HG03520 (cell line): Measurements from ENCODE around the gene PITPNM3.

Experiments used
- ATAC-seq: cut with Tn5 transposase; IDR thresholded peaks from one replicate; pipeline ENCODE4 v1.9.1; 2021; ENCODE audit warnings: mild to moderate bottlenecking, moderate library complexity; ENCODE audit not compliant: unreplicated experiment

Gene PITPNM3

DNA sequence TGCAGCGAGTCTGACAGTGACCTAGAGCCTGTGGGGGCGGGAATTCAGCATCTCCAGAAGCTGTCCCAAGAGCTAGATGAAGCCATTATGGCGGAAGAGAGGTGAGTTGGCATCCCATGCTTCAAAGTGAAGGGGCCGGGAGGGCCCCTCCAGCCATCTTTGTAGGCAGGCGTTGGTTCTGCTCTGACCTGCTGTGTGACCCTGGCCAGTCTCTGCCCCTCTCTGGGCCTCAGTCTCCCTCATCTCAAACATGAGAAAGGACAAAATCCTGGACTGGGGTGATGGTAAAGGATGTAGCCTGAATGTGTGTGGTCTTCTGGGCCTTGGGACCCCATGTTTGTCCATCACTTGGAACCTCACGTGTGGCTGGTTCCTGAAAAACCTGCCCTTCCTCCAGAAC, 107.0 kb downstream of the PITPNM3 start:
- ATAC-seq, result no peak

DNA sequence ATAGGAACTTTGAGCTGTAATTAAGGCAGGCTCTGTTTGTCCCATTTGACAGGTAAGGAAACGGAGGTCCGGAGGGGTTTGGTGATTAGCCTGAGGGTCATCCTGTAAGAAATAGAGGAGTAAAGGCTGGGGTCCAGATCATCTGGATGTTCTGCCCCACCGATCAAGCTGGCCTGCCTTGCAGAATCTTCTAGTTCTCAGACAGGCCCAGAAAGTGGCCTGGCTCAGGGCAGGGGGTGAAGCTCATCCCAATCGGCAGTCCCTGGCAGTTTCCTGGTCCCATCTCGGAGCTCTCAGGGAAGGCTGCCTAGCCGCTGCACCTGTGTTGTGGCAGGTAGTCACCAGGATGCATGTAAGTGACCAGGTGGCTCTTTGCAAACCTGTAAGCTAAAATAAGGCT, 107.9 kb downstream of the PITPNM3 start:
- no peak for ATAC-seq

DNA sequence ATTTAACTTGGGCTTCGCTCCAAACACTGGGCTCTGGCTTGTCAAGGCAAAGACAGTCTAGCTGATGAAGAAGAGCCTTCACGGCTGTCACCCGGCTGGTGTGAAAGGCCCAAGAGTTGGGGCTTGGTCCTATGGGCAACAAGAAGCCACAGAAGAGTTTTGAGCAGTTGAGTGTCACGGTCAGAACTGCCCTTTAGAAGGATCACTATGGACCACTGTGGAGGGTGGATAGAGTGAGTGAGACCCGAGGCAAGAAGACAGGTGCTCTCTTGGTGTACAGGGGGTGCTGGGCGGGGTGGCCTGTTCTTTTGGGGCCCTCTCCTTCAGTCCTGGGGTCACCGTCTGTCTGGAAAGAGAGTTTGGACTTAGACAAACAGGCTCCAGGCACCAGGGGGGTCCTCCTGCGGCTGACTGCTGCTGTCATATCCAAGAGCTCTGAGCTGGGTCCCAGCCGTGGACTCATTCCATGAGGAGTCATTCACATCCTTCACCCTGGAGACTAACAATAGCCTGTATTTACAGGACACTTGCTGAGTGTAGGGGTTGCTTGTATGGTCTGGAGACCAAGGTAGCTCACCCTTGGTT, 109.7 kb downstream of the PITPNM3 start:
- no peak for ATAC-seq

DNA sequence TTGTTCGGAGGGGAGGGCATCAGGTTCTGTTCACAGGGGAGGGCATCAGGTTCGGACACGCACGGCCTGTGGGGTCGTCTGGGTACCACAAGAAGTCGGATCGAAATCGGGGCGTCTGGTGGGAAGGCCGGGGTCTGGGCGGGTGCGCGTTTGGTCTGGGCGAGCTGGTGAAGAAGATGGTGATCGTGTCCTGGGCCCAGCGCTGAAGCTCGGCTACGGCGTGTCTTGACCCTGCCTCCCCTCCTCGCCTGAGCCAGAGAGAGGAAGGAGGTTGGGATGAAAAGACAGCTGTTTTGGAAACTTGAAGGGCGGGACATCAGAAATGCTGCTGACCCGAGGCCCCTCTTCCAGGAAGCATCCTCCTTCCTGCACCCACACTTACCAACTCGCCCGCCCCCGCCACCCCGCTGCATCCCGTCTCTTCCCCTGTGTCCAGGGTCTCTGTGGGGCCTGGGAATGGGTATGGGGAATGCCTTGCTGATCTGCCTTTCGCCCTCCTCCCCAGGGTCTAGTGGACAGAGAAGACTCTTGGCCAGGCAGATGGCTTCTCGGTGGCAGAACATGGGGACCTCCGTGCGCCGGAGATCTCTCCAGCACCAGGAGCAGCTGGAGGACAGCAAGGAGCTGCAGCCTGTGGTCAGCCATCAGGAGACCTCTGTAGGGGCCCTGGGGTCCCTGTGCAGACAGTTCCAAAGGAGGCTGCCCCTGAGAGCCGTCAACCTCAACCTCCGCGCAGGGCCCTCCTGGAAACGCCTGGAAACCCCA, 111.6 kb downstream of the PITPNM3 start:
- no peak for ATAC-seq

DNA sequence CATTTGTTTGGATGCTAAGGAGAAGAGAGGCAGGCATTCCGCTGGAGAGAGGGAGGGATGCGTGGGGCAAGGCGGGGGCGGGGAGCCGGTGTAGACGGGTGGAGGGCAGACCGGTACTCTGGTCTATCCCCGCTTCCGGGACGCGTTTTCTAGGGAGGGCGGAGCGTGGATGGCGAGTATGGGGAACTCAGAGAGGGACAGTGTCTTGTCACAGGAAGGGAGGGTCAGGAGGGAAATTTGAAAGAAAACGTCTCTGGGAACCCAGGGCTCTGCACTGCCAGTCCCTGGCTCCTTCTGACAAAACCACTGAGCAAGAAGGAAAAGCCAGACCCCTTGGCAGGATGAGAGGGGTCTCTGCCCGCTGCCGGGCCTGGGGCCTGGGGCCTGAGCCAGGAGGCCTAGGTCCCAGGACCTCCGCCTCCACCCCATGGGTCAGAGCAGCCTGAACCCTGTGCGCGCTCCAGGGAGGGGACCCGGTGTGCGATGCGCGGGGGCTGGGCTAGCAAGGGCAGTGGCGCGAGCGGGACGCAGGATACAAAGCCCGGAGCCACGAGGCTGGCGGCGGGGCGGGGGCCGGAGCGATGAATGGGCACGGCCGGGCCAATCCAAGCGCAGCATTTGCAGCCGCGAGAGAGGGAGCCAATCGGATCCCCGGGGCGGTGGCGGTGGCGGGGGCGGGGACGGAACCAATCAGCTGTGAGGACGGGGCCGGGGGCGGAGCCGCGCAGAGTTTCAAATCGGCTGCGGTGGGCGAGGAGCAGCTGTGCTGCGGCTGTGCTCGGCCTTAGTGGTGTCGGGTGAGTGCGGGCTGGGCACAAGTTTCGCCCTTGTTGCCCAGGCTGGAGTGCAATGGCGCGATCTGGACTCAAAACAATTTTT, 112.4 kb downstream of the PITPNM3 start, which contains the start of gene PIMREG:
TSS of gene PIMREG (plus strand) at position 764 of the 879 bp plus-strand sequence. CDS start 656 bp downstream, outside the sequence.
- ATAC-seq, result peak; percentile 87

DNA sequence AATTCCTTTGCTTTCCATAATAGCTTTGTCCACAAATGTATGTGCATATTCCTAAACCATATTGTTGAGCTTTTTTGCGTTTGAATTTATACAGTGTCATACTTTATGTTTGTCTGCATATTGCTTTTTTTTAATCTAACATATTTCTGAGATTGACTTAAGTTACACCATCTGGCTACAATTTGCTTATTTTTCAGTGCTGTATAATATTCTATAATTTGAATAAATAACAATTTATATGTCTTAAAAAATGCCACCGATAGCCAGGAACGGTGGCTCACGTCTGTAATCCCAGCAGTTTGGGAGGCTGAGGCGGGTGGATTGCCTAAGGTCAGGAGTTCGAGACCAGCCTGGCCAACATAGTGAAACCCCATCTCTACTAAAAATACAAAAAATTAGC, 113.6 kb downstream of the PITPNM3 start:
- no peak for ATAC-seq

DNA sequence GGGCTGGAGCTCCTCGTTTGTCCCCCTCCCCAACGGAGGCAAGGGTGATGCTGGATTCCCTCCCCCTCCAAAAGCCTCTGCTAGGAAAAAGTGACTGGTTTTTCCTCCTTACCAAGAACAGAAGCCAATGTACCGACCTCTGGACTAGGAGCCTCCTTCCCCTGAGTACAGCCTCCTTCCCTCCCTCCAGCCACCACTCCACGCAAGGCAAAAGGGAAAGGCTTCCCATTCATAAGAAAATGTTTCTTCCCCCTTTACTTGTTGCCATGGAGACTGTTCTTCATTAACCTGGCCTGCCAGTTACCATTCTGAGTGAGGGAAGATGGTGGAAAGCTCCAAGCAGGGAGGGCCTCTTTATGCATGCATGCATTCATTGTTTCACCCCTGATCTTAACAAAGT, 116.4 kb downstream of the PITPNM3 start:
- ATAC-seq, result no peak

DNA sequence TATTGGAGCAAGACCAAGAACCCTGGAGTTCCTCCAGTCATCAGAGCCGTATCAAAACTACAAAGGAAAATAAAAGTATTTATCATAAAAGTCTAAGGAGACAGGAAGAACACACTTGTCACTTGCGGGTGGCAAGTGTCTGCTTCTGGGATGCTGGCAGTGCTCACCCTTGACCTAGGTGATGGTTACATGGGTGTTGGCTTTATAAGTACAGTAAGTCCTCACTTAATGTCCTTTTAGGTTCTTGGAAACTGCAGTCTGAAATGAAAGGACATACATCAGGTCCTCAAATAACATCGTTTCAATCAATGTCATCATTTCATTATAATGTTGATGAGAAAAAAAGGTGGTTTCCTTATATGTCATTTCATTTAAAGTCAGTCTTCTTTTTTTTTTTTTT, 118.4 kb downstream of the PITPNM3 start:
- ATAC-seq, result no peak

DNA sequence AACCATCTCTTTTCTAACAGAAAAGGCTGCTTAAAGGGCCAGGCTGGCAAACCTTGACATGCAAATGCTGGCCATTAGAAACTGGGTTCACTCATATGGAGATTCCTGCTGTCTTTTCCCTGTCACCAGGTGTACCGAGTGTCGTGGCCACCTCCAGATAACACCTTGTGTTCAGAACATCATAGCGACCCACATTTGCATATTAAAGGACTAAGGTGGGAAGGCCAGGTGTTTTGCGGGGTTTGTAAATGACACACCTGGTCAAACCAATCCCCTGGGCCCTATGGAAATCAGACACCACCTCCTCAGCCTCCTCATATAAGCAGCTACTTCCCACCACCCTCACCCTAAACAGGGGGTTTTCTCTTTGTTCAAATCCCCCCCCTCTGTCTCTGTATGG, 118.9 kb downstream of the PITPNM3 start:
- ATAC-seq, result no peak

DNA sequence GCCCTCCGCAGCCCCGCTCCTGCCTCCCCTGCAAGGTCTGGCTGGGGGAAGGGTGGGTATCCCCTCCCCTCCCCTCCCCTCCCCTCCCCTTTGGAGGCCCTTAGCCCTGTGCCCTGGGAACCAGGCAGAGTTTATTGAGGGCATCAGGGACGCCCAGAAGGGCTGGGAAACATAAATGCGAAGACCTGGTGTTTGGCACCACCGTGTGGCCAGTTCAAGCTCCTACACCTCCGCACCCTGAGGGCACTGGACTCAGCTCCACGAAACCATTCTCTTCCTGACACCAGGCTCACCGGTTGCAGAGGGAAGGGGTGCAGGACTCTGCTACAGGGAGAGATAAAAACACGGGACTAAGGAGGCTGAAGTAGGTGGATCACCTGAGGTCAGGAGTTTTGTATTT, 120.4 kb downstream of the PITPNM3 start:
- ATAC-seq, result no peak

DNA sequence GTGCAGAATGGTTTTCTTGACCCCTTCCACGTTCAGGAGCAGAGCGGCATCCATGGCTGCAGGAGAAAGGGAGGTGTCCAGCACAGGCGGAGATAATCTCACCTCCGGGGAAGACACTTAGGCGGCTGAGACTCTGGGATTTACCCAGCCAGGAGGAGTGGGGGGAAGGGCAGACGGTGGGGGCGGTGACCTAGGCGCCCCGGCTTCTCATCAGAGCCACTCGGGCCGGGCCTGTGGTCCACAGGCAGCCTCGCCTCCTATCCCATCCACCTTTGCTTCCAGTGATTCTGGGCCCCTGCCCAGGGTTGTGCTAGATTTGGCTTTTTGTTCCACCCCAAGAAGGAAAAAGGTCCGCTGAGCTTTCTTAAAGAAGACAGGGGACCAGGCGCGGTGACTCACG, 121.3 kb downstream of the PITPNM3 start, which contains the start of gene AIPL1:
TSS of gene AIPL1 (minus strand) at position 71 of the 400 bp plus-strand sequence. CDS start at position 54, 17 bp downstream.
- ATAC-seq, result no peak

DNA sequence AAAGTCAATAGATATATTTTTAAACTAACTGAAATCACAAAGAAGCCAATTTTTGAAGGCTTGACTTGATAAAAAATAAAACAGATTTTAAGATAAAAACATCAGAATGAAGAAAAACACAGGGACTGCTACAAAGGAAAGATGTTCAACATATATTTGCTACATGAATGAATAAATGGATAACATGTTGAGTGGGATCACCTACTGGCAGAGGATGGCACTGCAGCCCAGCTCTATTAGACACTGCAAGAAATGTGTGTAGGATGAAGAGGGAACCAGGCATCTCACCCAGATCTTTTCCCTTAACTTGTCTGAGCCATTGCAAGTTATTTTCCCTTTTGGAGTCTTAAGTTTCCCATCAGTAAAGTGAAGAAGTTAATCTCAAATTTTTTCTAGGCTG, 125.6 kb downstream of the PITPNM3 start:
- no peak for ATAC-seq

DNA sequence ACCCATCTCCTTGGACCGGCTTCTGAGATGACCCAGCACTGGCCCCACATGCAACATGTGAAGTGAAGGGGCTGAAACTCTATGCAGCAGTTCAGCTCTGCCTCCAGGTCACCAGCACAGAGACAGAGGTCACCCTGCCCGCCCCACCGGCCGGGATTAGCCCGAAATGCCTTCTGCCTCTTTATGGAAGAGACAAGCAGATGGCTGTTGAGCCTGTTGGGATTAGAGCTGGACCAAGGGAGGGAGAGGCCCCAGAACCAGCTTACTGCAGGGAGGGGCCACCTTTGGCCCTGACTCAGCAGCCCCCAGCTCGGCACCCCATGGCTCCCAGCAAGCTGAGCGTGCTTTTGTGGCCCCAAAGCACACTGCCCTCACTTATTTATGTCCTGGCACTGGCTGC, 127.1 kb downstream of the PITPNM3 start:
- no peak for ATAC-seq

DNA sequence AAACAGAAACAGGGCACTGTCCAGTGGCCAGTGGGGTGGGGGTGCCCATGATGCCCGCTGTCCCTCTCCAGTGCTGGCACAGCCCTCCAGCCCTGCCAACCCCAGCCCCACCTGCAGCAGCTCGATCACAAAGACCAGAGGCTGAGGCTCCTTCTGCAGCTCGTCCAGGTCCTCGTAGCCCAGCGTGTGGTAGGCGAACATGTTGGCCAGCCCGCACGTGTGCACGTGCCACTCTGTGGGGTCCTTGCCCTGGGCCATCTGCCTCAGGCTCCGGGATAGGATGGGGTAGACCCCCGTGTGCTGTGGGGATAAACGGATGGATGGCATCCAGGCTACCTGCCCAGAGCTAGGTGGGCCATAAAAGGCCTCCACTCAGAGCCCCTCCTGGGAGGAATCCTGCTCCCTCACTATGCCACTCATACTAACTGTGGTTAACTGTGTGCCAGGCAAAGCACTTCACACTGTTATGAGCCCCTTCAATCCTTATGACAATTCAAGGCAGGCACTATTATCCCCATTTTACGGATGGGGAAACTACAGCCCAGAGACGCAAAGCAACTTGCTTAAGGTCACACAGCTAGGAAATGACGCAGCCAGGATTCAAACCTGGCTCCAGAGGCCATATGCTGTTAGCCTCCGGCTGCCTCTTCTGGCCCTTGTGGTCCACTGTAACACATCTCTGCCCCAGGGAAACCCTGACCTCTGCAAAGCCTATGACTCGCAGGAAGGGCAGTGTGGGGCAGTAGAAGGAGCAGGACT, 128.0 kb downstream of the PITPNM3 start:
- no peak for ATAC-seq

DNA sequence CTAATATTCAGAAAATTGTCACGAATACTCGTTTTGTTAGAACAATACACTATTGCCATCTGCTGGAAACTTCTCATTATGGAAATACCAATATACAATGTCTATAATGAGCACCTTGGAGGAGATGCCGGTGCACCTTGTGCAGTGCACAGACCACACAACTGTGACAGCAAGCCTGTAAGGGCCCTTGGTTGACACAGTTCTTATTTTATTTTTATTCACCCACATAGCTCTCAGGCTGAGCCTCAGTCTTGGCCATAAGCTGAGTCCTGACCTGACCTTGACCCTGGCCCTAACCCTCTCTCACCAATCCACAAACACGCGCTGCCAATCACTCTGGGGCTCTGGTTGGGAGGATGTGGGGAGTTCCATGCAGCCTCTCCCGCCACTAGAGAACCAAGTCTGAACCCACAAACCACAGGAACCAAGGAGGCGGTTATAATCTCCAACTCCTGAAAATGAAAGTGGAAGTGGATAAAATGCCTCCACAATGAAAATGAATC, 129.0 kb downstream of the PITPNM3 start:
- no peak for ATAC-seq

DNA sequence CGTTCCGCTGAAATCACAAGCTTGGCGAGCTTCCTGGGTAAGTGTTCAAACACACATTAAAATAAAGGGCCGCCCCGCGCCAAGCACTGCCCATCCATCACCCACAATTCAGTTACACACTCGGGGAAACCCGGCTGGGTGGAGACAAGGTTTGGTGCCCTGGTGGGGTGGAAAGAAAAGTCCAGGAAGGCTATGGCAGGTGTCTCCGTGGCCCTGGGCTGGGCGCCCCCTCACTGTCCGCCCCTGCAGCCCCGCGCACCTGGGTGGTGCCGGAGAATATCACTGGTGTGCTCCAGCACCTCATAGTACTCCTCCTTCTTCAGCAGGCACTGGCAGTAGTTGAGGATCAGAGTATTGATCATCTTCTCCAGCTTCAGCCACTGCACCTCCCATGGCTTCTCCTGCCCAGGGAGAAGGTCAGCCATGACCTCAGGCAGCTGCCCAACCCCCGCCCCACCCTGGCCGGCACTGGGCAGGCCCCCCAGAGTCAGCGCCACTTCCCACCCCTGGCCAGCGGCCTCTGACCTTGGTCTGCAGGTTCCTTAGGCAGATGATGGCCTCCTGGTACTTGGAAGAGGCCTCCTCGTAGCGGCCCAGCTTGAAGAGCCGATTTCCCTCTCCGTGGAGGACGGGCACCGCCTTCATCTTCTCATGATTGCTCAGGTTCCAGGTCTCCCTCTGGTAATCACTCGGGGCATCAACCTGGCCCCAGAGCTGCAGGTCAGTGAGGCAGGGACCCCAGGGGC, 129.8 kb downstream of the PITPNM3 start:
- no peak for ATAC-seq

DNA sequence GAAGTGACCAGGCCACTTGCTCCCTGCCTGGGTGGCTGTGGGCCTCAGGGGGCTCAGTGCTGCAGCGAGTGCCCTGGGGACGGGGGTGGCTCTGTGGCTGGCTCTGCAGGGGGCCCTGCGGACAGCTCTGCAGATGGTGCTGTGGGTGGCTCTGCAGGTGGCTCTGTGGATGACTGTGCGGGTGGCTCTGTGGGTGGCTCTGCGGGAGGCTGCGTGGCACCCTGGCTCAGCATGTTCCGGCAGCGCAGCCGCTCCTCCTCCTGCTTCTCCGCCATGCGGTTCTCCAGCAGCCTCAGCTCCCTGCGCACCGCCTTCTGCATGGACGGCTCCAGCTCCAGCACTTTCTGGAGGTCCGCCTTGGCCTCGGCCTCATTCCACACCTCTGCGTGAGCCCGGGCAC, 130.9 kb downstream of the PITPNM3 start:
- no peak for ATAC-seq

DNA sequence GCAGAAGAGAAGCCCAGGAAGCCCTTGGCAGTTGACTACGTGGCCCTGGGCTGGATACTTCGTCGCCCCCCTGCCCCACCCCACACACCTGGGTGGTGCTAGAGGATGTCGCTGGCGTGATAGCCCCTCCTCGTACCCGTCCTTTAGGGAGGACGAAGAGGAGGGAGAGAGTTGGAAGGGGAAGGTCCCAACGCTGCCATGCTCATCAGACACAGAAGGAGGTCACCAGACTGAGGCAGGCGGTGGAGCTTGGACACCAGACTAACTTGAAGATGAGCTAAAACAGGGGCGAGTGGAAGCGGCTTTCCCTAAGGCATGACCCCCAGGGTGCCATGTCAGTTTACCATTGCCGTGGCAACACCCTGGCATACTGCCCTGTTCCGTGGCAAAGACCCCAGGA, 132.4 kb downstream of the PITPNM3 start:
- ATAC-seq, result no peak

DNA sequence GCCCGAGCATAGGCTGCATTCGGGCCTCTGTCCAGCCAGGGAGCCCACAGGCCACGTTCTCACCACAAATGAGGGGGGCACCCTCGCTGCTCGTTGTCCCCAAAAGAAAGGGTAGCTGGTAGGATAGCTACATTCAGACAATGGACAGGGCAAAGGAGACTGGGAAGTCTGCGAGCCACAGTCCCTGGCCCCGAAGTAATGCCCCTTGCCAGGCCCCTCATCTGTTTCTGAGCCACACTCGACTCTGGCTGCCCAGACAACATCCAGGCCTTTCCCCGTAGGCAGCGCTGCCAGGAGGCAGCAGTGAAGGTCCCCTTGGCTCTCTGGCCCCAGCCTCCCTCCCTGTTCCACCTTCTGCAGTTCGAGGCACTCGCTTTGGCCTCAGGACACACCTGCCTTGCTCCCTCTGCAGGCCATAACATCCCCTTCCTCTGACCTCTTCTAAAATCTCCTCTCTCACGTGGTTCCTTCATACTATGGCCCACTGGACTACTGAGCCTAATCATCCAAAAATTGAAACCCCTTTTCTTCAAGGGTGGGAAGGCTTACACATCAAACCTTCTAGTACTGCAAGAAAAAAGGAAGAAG, 133.6 kb downstream of the PITPNM3 start:
- ATAC-seq, result no peak
